Mesenchymal stem cell (in vitro differentiated cells and primary cell): Measurements from ENCODE around the gene PDS5B.

Experiments used
- DNase-seq: peaks from one replicate; pipeline ENCODE4 v3.0.0-alpha.2; 2013
- H2AFZ ChIP-seq: one replicate; pipeline ENCODE4 v1.6.1; 2013; ENCODE audit warnings: low read depth, mild to moderate bottlenecking, control low read depth, inconsistent platforms, low read length, moderate library complexity
- H2AK5ac ChIP-seq: 2 replicates; pipeline ENCODE4 v1.6.1; 2013; ENCODE audit warnings: low read length, moderate library complexity, mild to moderate bottlenecking, inconsistent platforms; ENCODE audit not compliant: severe bottlenecking
- H2BK120ac ChIP-seq: one replicate; pipeline ENCODE4 v1.6.1; 2013; ENCODE audit warnings: low read depth, mild to moderate bottlenecking, inconsistent platforms, low read length, moderate library complexity
- H2BK12ac ChIP-seq, 2 experiments: one replicate each; pipeline ENCODE4 v1.6.1; 2013; ENCODE audit warnings: inconsistent platforms in 2 of 2, low read length in 2 of 2, mild to moderate bottlenecking in 2 of 2, moderate library complexity in 2 of 2, control low read depth in 1 of 2
- H2BK15ac ChIP-seq: one replicate; pipeline ENCODE4 v1.6.1; 2013; ENCODE audit warnings: mild to moderate bottlenecking, low read depth, inconsistent platforms; ENCODE audit not compliant: poor library complexity, severe bottlenecking
- H2BK5ac ChIP-seq: 2 replicates; pipeline ENCODE4 v1.6.1; 2013; ENCODE audit warnings: low read depth, mild to moderate bottlenecking, low read length, control low read depth, inconsistent platforms; ENCODE audit not compliant: poor library complexity, severe bottlenecking
- H3K14ac ChIP-seq, 2 experiments: one replicate each; pipeline ENCODE4 v1.6.1; 2013; ENCODE audit warnings: inconsistent platforms in 2 of 2, low read length in 2 of 2, control low read depth in 1 of 2, mild to moderate bottlenecking in 1 of 2, moderate library complexity in 1 of 2
- H3K18ac ChIP-seq, 2 experiments: one replicate each; pipeline ENCODE4 v1.6.1; 2013; ENCODE audit warnings: inconsistent platforms in 2 of 2, low read length in 2 of 2, control low read depth in 1 of 2, low read depth in 1 of 2, mild to moderate bottlenecking in 1 of 2
- H3K23ac ChIP-seq, 2 experiments: one replicate each; pipeline ENCODE4 v1.6.1; 2013; ENCODE audit warnings: inconsistent platforms in 2 of 2, low read length in 2 of 2, mild to moderate bottlenecking in 2 of 2, moderate library complexity in 2 of 2, control low read depth in 1 of 2
- H3K27ac ChIP-seq: 2 replicates; pipeline ENCODE4 v1.5.1; 2013; ENCODE audit warnings: mild to moderate bottlenecking, moderate library complexity, low read length, control low read depth, inconsistent platforms; ENCODE audit not compliant: poor library complexity, severe bottlenecking
- H3K27me3 ChIP-seq, 2 experiments: 2 replicates each; pipeline versions ENCODE4 v1.6.1 to v1.7.0; 2013; ENCODE audit warnings: low read length in 2 of 2, mild to moderate bottlenecking in 2 of 2, moderate library complexity in 2 of 2, control low read depth in 1 of 2, inconsistent platforms in 1 of 2; ENCODE audit not compliant: control insufficient read depth in 1 of 2, insufficient read depth in 1 of 2
- H3K36me3 ChIP-seq, 2 experiments: 2 replicates each; pipeline versions ENCODE4 v1.6.1 to v1.7.0; 2013; ENCODE audit warnings: low read length in 2 of 2, control low read depth in 1 of 2, inconsistent platforms in 1 of 2, low read depth in 1 of 2, mild to moderate bottlenecking in 1 of 2; ENCODE audit not compliant: insufficient read depth in 2 of 2, control insufficient read depth in 1 of 2
- H3K4ac ChIP-seq, 2 experiments: one replicate each; pipeline ENCODE4 v1.6.1; 2013; ENCODE audit warnings: inconsistent platforms in 2 of 2, low read length in 2 of 2, mild to moderate bottlenecking in 2 of 2, moderate library complexity in 2 of 2, control low read depth in 1 of 2, low read depth in 1 of 2
- H3K4me1 ChIP-seq: 2 replicates; pipeline ENCODE4 v1.6.1; 2013; ENCODE audit warnings: low read depth, low read length, control low read depth; ENCODE audit not compliant: control insufficient read depth, insufficient read depth
- H3K4me2 ChIP-seq: 2 replicates; pipeline ENCODE4 v1.6.1; 2013; ENCODE audit warnings: low read length, mild to moderate bottlenecking, inconsistent platforms; ENCODE audit not compliant: poor library complexity, severe bottlenecking
- H3K4me3 ChIP-seq, 2 experiments: 2 replicates each; pipeline versions ENCODE4 v1.5.1 to v1.7.0; 2013; ENCODE audit warnings: low read length in 2 of 2, mild to moderate bottlenecking in 2 of 2, control low read depth in 1 of 2, low read depth in 1 of 2; ENCODE audit not compliant: insufficient read depth in 1 of 2
- H3K79me1 ChIP-seq: replicated peaks from 2 replicates; pipeline ENCODE4 v1.6.1; 2013; ENCODE audit warnings: mild to moderate bottlenecking, control low read depth, low read length, inconsistent platforms; ENCODE audit not compliant: poor library complexity, severe bottlenecking
- H3K9ac ChIP-seq: 2 replicates; pipeline ENCODE4 v1.7.0; 2013; ENCODE audit warnings: mild to moderate bottlenecking, low read length, moderate library complexity
- H3K9me3 ChIP-seq: 2 replicates; pipeline ENCODE4 v1.7.0; 2013; ENCODE audit warnings: mild to moderate bottlenecking, low read length; ENCODE audit not compliant: control insufficient read depth
- H4K8ac ChIP-seq: one replicate; pipeline ENCODE4 v1.6.1; 2013; ENCODE audit warnings: inconsistent platforms, mild to moderate bottlenecking, low read length, moderate library complexity
- H4K91ac ChIP-seq: one replicate; pipeline ENCODE4 v1.6.1; 2013; ENCODE audit warnings: mild to moderate bottlenecking, low read length, inconsistent platforms
- WGBS: methylation state at CpG from one replicate; pipeline ENCODE4 v1.1.7; 2013; ENCODE audit warnings: mixed read lengths; 5-methylcytosine and 5-hydroxymethylcytosine counted together

Gene PDS5B

DNA sequence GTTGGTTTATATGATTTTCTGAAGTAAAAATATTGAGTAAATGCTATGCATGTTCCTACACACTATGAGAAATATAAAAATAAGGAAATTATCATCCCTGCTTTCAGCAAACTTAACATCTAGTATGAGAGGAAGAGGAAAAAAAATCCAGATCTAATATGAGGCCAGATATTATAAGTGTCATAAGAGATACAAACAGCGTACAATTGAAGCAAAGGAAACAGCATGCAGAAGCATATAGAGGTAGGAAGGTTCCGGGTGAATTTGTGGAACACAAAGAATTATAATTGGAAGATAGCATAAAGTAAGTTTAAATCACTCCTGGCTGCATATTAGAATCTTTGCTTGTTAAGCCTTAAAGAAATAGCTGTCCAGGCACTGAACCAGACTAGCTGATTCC lies 88.3 kb downstream of the PDS5B start:
- H4K91ac ChIP-seq: no peak overlapping the region
- H3K9ac ChIP-seq: no peak overlapping the region
- H2BK15ac ChIP-seq: no peak overlapping the region
- H3K79me1 ChIP-seq: peaks cover 5% of the 10 kb centered on the region
- H3K27ac ChIP-seq: no peak overlapping the region
- H2BK5ac ChIP-seq: no peak overlapping the region
- H3K4me1 ChIP-seq: no peaks in the 10 kb centered on the region
- H2BK12ac ChIP-seq: no peak overlapping the region
- no peak overlapping the region for H3K4me3 ChIP-seq
- H3K4ac ChIP-seq: no peak overlapping the region
- no peaks in the 10 kb centered on the region for H3K27me3 ChIP-seq
- H4K8ac ChIP-seq: no peak overlapping the region
- H3K14ac ChIP-seq: no peak overlapping the region
- peaks cover 0 to 51% of the 10 kb centered on the region in 2 experiments for H3K36me3 ChIP-seq
- no peak overlapping the region for H3K4me2 ChIP-seq
- no peak overlapping the region for H3K23ac ChIP-seq
- H2AFZ ChIP-seq: no peak overlapping the region
- peaks cover 5% of the 10 kb centered on the region for H3K9me3 ChIP-seq
- no peak overlapping the region for H2AK5ac ChIP-seq
- WGBS: 100% methylated on average over 2 of the region's 2 CpGs
- H3K18ac ChIP-seq: no peak overlapping the region
- DNase-seq: no peak
- no peak overlapping the region for H2BK120ac ChIP-seq

DNA sequence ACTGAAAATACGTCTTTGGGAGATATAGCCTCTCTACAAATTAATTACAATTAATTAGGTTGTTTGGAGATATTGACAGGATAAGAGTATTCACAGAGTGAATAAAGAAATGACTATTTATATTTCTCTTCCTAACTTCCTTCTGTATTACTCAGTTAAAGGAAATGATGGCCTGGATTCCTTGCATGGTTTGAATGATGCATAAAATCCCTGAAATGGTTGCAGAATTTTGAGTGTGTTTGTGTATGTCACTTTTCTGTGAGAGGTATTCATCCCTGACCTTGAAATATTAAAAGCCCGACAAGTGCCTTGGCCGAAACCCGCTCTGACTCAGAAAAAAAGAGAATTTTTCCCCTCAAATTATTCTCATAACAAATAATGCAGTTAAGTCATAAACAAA lies 90.0 kb downstream of the PDS5B start:
- DNase-seq: no peak
- Histone ChIP-seq H2BK12ac (no peak overlapping the region), H3K36me3 (peaks cover 1 to 67% of the 10 kb centered on the region in 2 experiments), H3K18ac (no peak overlapping the region), H3K4me1 (no peaks in the 10 kb centered on the region), H2AFZ (no peak overlapping the region), H3K23ac (no peak overlapping the region), H3K27me3 (no peaks in the 10 kb centered on the region), H3K9me3 (peaks cover 5% of the 10 kb centered on the region), H3K9ac (no peak overlapping the region), H3K4ac (no peak overlapping the region), H3K27ac (no peak overlapping the region), H4K8ac (no peak overlapping the region), H3K4me3 (no peak overlapping the region), H2AK5ac (no peak overlapping the region), H3K79me1 (peaks cover 11% of the 10 kb centered on the region), H2BK5ac (no peak overlapping the region), H3K14ac (no peak overlapping the region), H4K91ac (no peak overlapping the region), H3K4me2 (no peak overlapping the region), H2BK15ac (no peak overlapping the region), H2BK120ac (no peak overlapping the region)
- WGBS: 83% methylated on average over 3 of the region's 4 CpGs

- Histone ChIP-seq H3K36me3 (peaks cover 10 to 47% of the 10 kb centered on the region in 2 experiments), H2AFZ (no peak overlapping the region), H3K23ac (no peak overlapping the region), H2BK120ac (no peak overlapping the region), H3K27ac (no peak overlapping the region), H3K79me1 (peaks cover 16% of the 10 kb centered on the region), H3K4me3 (no peak overlapping the region), H3K4me1 (no peaks in the 10 kb centered on the region), H3K27me3 (no peaks in the 10 kb centered on the region), H3K4me2 (no peak overlapping the region), H2BK5ac (no peak overlapping the region), H4K8ac (no peak overlapping the region), H3K9ac (no peak overlapping the region), H2AK5ac (no peak overlapping the region), H3K9me3 (no peaks in the 10 kb centered on the region), H3K14ac (no peak overlapping the region), H3K18ac (no peak overlapping the region), H4K91ac (no peak overlapping the region), H3K4ac (no peak overlapping the region), H2BK12ac (no peak overlapping the region), H2BK15ac (no peak overlapping the region)
- no CpG with 5 or more reads among the region's 1 CpG for WGBS
- no peak for DNase-seq
Measured at GRCh38 chr13:32682130-32682529, 95.9 kb downstream of the PDS5B start.

- H3K14ac ChIP-seq: no peak overlapping the region
- H4K8ac ChIP-seq: no peak overlapping the region
- no peak overlapping the region for H3K4me2 ChIP-seq
- no peak overlapping the region for H2AFZ ChIP-seq
- no peaks in the 10 kb centered on the region for H3K9me3 ChIP-seq
- no peak overlapping the region for H3K27ac ChIP-seq
- H4K91ac ChIP-seq: no peak overlapping the region
- no peak overlapping the region for H2BK5ac ChIP-seq
- WGBS: 100% methylated on average over 5 of the region's 6 CpGs
- no peak overlapping the region for H2BK12ac ChIP-seq
- no peak overlapping the region for H3K18ac ChIP-seq
- H3K4ac ChIP-seq: no peak overlapping the region
- H3K23ac ChIP-seq: no peak overlapping the region
- no peak overlapping the region for H3K4me3 ChIP-seq
- no peaks in the 10 kb centered on the region for H3K4me1 ChIP-seq
- H3K79me1 ChIP-seq: peaks cover 16% of the 10 kb centered on the region
- H3K36me3 ChIP-seq: peaks cover 10 to 50% of the 10 kb centered on the region in 2 experiments
- H2AK5ac ChIP-seq: no peak overlapping the region
- H2BK120ac ChIP-seq: no peak overlapping the region
- H3K27me3 ChIP-seq: no peaks in the 10 kb centered on the region
- H2BK15ac ChIP-seq: no peak overlapping the region
- DNase-seq: no peak
- H3K9ac ChIP-seq: no peak overlapping the region
Measured at GRCh38 chr13:32682740-32683139, 96.5 kb downstream of the PDS5B start.
